NCI-H82 treated with DMSO at 0.1 percent for 48 hours (cell line): ENCODE results near the gene GNGT2.
"Not testable (repeated sequence)": the region's sequence is repeated elsewhere in the genome, so short reads cannot be mapped to it uniquely, and the experiment has no call there.

Source experiments
- DNase-seq: peaks from one replicate; lab custom pipeline; 2025; ENCODE audit not compliant: unreplicated experiment; lab: John Stamatoyannopoulos, UW

Gene GNGT2

DNA sequence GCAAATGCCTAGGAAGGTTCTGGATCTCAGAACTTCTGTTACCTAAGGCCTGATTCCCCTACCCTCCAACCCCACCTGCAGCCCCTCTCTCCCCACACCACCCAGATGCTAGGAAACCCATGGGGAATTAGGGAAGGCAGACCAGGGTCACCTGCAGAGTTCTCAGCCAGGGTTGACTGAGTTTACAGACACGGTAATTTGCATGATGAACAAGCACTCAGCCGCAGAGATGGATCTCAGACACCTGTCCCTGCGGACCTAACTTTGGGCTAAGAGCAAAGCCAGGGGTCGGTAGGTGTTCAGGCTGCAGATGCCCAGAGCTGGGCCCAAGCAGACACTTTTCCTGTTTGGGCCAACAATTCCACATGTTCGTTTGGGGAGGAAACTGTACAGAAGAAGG, 3.0 kb upstream of the GNGT2 start:
- DNase-seq = no peak

DNA sequence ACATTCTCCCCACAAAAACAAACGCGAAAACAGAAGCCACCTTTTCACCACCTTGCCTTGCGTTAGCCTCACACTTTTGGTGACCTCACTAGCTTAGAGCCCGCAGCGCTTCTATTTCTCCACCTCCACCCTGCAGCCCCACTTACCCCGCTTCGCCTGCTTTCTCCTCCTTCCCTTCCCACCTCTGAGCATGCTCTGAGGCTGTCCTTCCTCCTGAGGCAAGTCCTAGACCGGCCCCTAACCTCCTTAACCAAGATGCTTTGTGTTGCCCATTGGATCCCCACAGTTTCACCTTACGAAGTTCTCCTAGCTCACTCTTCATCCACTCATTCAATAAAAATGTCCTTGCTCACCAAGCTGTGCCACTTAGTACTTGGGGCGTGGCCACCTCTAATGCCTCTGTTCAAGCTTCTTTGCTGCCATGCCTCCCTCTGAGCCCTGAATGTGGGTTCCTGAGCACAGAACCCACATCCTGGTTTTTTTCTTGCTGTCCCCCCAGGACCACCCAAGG, 1.3 kb downstream of the GNGT2 start:
- DNase-seq = peak; percentile 65

DNA sequence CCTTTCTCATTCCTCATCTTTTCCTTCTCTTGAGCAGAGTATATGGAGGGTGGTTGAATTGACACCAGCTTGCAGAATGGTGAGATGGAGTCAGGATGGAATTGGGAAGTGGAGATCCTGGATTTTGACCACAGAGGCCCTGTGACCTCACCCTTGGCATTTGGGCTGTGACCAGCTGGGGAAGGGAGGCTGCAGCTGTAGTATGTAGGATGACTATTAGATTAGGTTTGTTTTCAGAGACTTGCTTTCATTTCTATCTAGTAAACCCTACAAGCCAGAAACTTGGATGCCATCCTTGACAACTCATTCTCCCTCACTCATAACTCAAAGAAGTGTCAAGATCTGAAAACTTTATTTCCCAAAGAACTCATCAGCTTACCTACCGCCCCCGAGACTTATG, 5.9 kb downstream of the GNGT2 start:
- no peak for DNase-seq

DNA sequence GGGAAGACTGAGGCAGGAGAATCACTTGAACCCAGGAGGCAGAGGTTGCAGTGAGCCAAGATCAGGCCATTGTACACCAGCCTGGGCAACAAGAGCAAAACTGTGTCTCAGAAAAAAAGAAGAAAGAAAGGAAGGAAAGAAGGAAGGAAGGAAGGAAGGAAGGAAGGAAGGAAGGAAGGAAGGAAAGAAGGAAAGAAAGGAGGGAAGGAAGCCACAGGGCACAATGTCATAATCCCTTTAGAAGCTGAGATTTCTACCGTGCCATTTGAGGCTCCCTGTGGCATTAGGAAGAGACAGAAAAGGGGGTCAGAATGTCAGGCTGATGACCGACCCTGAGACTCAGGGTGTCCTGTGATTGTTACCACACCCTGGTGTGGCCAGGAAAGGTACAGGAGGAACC, 6.6 kb downstream of the GNGT2 start:
- no peak for DNase-seq

DNA sequence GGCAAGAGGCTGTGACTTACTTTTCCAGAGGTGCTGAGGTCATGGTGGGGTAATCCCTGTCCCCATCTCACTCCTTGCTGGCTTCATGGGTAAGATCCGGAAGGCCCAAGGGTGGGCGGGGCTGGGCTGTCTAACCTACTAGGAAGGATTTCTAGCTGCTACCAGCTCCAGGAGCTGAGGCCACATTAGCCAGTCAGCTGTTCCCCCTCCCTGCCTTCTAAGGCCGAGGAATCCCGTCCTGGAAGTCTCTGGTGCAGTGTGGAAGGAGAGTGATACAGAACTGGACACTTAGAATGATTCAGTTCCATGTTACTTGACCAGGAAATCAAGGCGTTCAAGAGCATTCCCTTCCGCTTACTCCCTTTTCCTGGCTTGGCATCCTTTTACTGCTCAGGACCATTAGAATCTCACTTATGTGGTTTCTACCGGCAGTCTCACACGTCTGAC, 8.9 kb downstream of the GNGT2 start:
- peak; percentile 82 for DNase-seq

DNA sequence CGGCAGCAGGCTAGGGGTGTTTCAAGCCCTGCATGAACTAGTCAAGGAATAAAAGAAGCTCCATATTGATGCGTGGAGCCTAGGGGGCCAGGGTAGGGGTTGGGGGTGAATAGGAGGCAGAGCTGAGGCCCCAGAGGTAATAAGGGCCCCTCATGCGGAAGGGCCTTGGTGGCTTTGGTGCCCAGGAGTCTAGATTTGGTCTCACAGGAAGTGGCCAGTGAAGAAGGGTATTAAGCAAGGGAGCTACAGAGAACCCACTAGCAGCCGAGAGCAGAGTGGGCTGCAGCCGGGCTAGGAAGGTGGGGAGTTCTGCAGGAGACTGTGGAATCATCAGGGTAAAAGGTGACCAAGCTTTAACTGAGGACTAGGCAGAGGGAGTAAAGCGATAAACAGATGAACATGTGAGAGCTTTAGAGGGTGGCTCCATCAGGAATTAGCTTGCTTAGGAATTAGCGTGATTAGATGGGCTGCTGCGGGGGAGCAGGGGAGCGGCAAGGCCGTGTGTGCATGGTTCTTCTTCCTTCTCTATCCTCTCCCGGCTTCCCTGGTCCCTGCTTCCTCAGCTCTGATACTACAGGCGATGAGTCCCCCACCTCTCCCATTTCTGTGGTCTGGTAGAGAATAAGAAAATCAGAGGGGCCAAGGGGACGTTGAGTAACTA, 9.8 kb downstream of the GNGT2 start:
- peak; percentile 91 for DNase-seq

DNA sequence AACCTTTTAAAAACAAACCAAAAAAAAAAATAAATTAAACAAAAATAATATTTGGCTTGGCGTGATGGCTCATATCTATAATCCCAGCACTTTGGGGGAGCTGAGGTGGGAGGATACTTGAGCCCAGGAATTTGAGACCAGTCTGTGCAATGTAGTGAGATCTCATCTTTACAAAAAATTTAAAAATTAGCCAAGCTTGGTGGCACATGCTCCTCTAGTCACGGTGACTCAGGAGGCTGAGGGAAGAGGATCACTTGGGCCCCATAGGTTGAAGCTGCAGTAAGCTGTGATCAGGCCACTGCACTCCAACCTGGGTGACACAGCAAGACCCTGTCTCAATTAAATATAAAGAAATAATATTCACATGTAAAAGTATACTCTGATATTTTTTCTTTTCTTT, 12.2 kb downstream of the GNGT2 start:
- no peak for DNase-seq

DNA sequence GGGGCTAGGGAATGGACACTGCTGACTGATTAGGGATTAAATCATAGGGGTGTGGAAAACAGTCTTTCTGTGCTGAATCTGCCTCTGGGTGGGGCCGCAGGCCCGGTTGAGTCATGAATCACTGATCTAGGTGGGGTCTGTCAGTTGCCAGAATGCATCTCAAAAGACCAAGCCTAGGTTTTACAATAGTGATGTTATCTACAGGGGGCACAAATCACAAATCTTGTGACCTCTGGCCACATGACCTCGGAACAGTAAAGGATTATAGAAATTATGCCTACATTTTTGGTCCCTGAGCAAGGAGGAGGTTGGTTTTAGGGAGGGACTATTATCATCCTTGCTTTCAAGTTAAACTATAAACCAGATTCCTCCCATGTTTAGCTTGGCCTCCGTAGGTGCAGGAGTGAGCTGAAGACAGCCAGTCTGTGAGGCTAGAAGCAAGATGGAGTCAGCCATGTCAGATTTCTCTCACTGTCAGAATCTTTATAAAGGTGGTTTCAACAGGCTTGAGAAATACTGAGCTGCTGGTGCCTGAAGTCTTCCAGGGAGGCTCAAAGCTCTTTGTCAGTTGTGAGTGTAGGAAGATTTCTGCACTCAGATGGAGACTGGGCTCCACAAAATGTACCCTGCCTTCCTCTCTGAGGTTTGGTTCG, 12.9 kb downstream of the GNGT2 start:
- DNase-seq = no peak

DNA sequence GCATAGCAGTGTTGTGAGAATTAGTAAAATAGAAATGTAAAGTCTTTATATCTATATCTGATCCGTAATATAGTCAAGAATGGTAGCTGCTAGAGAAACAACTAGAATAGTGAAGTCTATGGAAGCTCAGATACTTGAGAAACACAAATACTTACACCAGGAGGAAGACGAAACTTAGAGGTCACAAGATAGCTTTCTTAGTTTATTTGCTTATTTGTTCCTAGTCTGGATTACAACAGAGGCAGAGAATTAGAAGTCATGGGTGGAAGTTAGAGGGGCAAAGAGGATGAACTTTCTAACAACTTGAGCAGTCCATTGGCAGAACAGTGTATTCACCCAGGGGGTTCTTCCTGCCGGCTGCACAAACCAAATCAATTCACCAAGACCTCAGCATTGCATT, 13.9 kb downstream of the GNGT2 start:
- DNase-seq = no peak

DNA sequence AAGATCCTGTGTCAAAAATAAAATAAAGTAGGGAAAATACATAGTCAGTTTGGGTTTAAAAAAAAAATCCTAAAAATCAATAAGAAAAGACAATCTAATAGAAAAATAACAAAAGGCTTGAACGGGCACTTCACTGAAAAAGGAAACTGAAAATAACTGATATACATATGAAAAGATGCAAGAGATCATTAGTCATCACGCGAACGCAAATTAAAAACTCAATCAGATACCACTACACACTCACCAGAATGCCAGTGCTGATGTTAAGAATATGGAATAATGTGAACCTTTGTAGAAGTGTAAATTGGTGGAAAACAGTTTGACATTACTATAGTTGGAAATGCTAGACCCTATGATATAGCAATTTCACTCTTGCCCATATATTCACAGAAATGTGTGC, 14.6 kb downstream of the GNGT2 start:
- DNase-seq = no peak

DNA sequence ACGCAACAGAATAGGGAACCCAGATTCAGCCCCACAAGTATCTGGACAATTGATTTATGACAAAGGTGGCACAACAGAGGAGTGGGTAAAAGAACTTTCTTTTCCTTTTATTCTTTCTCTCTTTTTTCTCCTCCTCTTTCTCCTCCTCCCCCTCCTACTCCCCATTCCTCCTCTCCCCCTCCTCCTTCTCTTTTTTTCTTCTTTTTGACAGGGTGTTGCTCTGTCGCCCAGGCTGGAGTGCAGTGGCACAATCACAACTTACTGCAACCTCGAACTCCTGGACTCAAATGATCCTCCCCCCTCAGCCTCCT, 16.1 kb downstream of the GNGT2 start:
- no peak for DNase-seq

DNA sequence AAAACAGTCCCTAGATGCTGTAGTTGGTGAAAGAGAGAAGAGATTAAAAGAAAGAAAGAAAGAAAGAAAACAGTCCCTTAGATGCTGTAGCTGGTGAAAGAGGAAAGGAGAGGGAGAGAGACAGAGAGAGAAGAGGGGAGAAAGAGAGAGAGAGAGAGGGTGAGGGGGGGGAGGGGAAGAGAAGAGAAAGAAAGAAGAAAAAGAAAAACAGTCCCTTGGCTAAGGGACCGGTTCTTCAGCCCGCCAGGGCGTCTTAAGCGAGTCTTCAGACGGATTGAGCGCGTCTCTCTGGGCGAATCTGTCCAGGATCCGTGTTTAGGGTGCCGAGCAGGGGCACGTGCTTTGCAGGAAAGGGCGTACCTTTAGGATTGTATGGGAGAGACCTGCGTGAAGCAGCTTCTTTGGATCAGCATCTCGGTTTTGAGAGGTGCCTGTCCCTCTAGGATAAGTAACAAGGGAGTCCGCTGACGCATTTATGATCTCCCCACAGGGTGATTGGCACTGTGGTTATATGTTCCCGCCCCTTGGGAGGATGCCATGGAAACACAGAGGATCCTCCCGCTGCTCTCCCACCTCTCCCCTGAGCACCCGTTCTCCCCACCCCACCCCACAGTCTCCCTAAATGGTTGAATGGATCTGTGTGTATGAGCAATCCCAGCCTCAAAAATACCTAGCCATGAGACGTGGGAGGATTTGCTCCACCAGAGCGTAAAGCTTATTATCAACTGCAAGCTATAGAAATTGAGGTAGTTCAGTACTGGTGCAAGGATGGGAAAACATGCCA, 16.7 kb downstream of the GNGT2 start:
- peak; percentile 64 for DNase-seq

DNA sequence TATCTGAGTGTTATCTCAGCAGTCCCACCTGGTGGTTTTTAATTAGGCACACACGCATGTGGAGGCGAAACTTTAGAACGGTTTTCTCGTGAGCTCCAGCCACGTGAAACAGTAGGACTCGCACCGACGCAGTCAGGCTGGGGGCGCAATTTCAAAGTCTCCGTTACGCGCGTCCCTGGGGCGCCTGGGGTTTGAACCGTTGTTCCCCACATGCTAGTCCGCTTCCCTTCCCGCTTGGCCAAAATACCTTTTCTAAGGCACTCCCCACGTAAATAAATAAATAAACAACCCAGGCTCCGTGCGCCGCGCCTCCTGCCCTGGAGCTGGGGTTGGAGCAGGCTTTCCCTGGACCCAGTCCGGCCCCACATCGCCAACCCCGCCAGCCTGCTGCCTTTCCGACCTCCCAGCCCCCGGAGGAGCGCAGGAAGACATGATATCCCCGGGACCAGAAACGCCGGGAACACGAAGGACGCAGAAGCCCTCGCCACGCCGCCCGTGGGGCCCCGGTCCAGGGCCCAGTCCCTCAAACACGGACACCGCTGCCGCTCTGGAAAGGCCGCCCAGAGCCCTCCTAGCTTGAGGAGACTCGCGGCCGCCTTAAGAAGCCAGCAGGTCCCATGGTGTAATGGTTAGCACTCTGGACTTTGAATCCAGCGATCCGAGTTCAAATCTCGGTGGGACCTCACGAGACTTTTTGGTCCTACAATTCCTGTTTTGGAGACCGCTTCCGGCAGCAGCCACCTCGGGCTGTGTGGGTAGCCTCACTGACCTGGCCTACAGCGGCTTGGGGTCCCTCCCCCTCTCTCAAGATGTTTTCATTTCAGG, 18.2 kb downstream of the GNGT2 start:
- peak; percentile 93 for DNase-seq

DNA sequence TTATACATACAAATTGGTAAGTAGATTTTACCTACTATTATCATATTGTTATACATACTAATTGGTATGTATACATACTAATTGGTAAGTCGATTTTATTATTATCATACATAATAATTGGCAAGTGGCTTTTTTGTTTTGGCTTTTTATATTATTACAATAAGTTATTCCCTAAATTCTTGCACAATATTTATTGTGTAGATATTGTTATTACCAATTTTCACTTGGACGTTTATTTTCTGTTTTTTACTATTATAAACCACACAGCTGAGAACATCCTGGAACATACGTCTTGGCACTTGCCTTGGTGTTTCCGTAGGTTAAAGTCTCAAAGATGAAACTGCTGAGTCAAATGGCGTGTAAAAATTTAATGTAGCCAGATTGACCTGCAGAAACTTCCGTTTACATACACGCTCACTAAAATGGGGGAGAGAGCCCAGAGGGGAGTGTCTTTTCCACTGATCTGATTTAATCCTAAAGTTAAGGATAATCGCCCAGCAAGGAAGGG, 18.9 kb downstream of the GNGT2 start:
- DNase-seq = no peak

DNA sequence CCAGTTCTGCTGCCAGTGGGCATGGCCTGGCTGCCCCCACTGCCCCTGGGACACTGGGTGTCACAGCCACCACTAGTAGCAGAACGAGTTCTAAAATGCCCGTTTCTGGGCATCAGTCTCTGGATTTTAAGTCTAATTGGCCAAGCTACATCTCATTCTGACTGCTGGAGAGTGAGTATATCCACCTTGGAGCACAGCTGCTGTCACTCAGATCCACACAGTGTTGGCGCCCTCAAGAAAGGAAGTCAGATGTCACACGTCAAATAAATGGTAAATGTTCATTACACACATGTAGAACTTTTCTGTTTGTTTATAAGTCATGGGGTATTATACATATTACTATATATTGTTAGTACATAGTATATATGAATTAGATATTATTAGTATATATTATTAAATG, 19.4 kb downstream of the GNGT2 start:
- DNase-seq = no peak

DNA sequence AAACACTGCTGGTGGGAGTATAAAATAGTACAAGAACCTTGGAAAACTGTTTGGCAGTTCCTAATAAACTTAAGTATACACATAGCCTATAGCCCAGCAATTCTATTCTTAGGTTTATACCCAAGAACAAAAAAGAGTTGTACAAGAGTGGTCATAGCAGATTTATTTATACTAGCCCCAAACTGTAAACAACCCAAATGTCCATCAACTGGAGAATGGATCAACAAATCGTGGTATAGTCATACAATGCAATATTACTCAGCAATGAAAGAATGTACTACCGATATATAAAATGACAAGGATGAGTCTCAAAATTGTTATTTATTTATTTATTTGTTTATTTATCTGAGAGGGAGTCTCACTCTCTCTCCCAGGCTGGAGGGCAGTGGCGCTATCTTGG, 23.1 kb downstream of the GNGT2 start:
- no peak for DNase-seq

DNA sequence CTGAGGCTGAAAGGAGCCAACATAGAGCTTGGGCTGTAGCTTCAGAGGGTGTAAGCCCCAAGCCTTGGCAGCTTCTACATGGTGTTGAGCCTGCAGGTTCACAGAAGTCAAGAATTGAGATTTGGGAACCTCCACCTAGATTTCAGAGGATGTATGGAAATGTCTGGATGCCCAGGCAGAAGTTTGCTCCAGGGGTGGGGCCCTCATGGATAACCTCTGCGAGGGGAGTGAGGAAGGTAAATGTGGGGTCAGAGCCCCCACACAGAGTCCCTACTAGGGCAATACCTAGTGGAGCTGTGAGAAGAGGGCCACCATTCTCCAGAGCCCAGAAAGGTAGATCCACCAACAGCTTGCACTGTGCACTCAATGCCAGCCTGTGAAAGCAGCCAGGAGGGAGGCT, 25.0 kb downstream of the GNGT2 start:
- not testable (repeated sequence) for DNase-seq

DNA sequence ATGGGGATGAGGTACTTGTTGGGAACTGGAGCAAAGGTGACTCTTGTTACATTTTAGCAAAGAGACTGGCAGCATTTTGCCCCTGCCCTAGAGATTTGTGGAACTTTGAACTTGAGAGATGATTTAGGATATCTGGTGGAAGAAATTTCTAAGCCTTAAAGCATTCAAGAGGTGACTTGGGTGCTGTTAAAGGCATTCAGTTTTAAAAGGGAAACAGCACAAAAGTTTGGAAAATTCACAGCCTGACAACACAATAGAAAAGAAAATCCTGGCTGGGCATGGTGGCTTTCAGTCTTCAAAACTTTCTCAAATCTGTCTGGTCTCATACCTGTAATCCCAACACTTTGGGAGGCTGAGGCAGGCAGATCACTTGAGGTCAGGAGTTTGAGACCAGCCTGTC, 25.9 kb downstream of the GNGT2 start:
- DNase-seq = not testable (repeated sequence)

DNA sequence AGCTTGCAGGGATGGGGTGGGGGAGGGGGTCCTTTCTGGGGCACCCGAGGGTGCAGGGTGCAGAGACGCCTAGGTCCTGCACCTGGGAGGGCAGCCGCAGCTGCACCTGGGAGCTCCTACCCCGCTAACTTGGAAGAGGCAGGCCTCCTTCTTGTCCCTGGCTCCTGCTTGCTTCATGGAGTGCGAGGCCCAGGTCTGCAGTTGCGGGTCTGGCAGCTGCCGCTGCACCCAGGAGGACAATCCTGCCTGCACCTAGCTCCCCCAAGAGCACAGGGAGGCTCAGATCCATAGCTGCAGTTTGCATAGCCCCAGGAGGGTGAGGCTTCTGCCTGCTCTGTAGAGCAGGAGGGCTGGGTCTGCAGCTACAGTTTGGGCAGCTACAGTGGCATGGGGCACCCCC, 26.6 kb downstream of the GNGT2 start:
- no peak for DNase-seq

DNA sequence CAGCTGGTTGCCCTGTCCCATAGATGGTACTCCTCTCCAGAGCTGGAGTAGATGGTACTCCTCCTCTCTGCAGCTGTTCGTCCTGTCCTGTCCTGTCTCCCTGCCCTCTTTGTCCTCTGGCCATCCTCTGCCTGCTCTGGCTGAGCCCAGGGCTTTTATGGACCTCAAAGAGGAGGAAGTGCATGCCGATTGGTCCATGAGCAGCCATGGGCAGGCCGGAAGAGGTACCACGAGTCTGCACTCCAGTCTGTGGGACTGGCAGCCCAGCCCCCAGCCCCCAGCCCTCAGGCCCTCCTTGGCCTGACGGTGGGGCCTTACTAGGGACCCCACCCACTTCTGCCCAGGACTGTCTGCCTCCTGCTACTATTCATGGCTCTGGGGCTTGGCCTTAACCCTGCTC, 27.0 kb downstream of the GNGT2 start:
- DNase-seq = no peak

DNA sequence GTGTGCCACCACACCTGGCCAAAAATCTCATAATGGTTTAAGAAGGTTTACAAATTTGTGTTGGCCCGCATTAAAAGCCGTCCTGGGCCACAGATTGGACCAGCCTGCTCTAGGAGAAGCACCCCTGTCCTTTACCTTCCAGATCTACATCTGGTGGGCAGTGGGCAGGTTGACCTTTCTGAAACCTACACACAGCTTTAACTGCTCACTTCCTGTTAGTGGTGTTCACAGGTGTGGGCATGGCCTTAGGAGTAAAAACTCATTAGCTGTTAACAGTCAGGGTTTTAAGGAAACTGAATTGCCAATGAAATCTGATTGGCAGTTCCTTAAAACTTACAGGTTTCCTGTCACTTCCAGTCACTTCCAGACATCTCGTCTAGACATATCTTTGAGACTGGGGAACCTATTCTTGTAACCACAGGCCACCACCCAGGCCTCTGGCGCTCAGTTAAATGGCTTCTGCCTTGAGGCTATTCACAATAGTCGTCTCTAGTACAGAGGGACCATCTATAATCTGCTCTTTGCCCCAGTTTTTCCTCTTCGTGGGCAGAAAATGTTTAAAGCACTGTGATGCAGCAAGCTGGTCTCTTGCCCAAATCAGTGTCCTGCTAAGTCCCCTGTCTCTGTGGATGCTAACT, 29.3 kb downstream of the GNGT2 start:
- DNase-seq = no peak
